Keratinocyte (primary cell): ENCODE data around the gene RASSF1. TPM values are rescaled to one million over a fixed set of nuclear protein-coding genes. Genes with fewer than 3 reads are reported as not detected.

Experiments
- DNase-seq: peaks from one replicate; pipeline ENCODE4 v3.0.0-alpha.2; 2011; ENCODE audit warnings: low read depth, missing footprints, low spot score
- FAIRE-seq: peaks from 2 replicates; lab custom pipeline; 2011; peaks lifted over from hg19 to GRCh38; lab: Jason Lieb, UNC
- H2AFZ ChIP-seq: 2 replicates; pipeline ENCODE4 v1.6.0; 2012; ENCODE audit warnings: low read length, control low read depth, inconsistent platforms; ENCODE audit not compliant: control insufficient read depth
- H3K27ac ChIP-seq: 2 replicates; pipeline ENCODE4 v1.5.1; 2011; ENCODE audit warnings: low read length; ENCODE audit not compliant: control insufficient read depth, insufficient read depth
- H3K27me3 ChIP-seq: 3 replicates; pipeline ENCODE4 v1.6.0; 2011; ENCODE audit warnings: low read length; ENCODE audit not compliant: control insufficient read depth, insufficient read depth; ENCODE audit errors: extremely low read depth
- H3K36me3 ChIP-seq, 2 experiments: 2 replicates in 1 of 2; 3 replicates in 1 of 2; pipeline ENCODE4 v1.5.1; 2011; ENCODE audit warnings: low read length in 2 of 2, mild to moderate bottlenecking in 1 of 2; ENCODE audit not compliant: control insufficient read depth in 2 of 2, insufficient read depth in 2 of 2; ENCODE audit errors: extremely low read depth in 1 of 2
- H3K4me1 ChIP-seq: 3 replicates; pipeline ENCODE4 v1.5.1; 2011; ENCODE audit warnings: low read length; ENCODE audit not compliant: control insufficient read depth, insufficient read depth; ENCODE audit errors: extremely low read depth
- H3K4me2 ChIP-seq: 3 replicates; pipeline ENCODE4 v1.6.0; 2011; ENCODE audit warnings: low read depth, low read length; ENCODE audit not compliant: control insufficient read depth, insufficient read depth; ENCODE audit errors: extremely low read depth
- H3K4me3 ChIP-seq, 3 experiments: fragments of 200-600 bp in 1 of 3; sonication (generic) in 1 of 3; 2 replicates in 2 of 3; 3 replicates in 1 of 3; pipeline ENCODE4 v1.5.1; 2011 to 2016; ENCODE audit warnings: low read length in 3 of 3, mild to moderate bottlenecking in 3 of 3, control low read depth in 2 of 3, inconsistent platforms in 1 of 3, low read depth in 1 of 3, mixed read lengths in 1 of 3, mixed run types in 1 of 3, moderate library complexity in 1 of 3; ENCODE audit not compliant: control insufficient read depth in 2 of 3, insufficient read depth in 2 of 3; ENCODE audit errors: extremely low read depth in 1 of 3
- H3K79me2 ChIP-seq: 2 replicates; pipeline ENCODE4 v1.6.0; 2012; ENCODE audit warnings: low read length; ENCODE audit not compliant: control insufficient read depth, insufficient read depth
- H3K9ac ChIP-seq: 3 replicates; pipeline ENCODE4 v1.6.0; 2011; ENCODE audit warnings: low read length; ENCODE audit not compliant: control insufficient read depth, insufficient read depth; ENCODE audit errors: extremely low read depth
- H3K9me1 ChIP-seq: 3 replicates; pipeline ENCODE4 v1.6.0; 2011; ENCODE audit warnings: low read length; ENCODE audit not compliant: control insufficient read depth, insufficient read depth; ENCODE audit errors: extremely low read depth
- H3K9me3 ChIP-seq: 2 replicates; pipeline ENCODE4 v1.5.1; 2012; ENCODE audit warnings: low read depth, low read length; ENCODE audit not compliant: control insufficient read depth
- H4K20me1 ChIP-seq: 3 replicates; pipeline ENCODE4 v1.6.0; 2011; ENCODE audit warnings: low read length; ENCODE audit not compliant: control insufficient read depth, insufficient read depth; ENCODE audit errors: extremely low read depth
- CTCF ChIP-seq, 3 experiments: IDR thresholded peaks in 1 of 3; conservative IDR thresholded peaks in 1 of 3; optimal IDR thresholded peaks in 1 of 3; 2 replicates in 2 of 3; 3 replicates in 1 of 3; pipeline versions ENCODE3 to v1.5.1; 2011; ENCODE audit warnings: low read length in 3 of 3, mild to moderate bottlenecking in 3 of 3, moderate library complexity in 2 of 3, control low read depth in 1 of 3, inconsistent platforms in 1 of 3; ENCODE audit not compliant: insufficient read depth in 2 of 3; ENCODE audit errors: extremely low read depth in 1 of 3
- EZH2 ChIP-seq: IDR thresholded peaks from one replicate; pipeline ENCODE4 v1.6.1; 2012; ENCODE audit warnings: inconsistent platforms, mild to moderate bottlenecking, low read length, moderate library complexity
- dilution Hi-C: fragments of 300-500 bp; cut with MboI; formaldehyde crosslinking; loops from one replicate; pipeline ENCODE4 v1.7.0; 2020; ENCODE audit warnings: low sequenced_read_pairs; ENCODE audit not compliant: extremely low pct_ligation_motif_present
- polyA plus RNA-seq, 5 experiments: library from polyadenylated mRNA; depleted of rRNA in 3 of 5; stranded (reverse) in 3 of 5; stranded (forward) in 1 of 5; unstranded in 1 of 5; fragments of >200 nt; gene quantifications; 1 replicate in 1 of 5; 2 replicates in 3 of 5; 3 replicates in 1 of 5; pipeline versions ENCODE4 v1.2.1 to v1.2.3, GENCODE V29; 2011 to 2012; ENCODE audit warnings: missing spikeins in 2 of 5, low read depth in 1 of 5, low replicate concordance in 1 of 5

The RASSF1 gene
- polyA plus RNA-seq, 1 donor (not counting 4 experiments of a cell fraction or from before 2014, with no cell fraction given) = 28.5 TPM

DNA sequence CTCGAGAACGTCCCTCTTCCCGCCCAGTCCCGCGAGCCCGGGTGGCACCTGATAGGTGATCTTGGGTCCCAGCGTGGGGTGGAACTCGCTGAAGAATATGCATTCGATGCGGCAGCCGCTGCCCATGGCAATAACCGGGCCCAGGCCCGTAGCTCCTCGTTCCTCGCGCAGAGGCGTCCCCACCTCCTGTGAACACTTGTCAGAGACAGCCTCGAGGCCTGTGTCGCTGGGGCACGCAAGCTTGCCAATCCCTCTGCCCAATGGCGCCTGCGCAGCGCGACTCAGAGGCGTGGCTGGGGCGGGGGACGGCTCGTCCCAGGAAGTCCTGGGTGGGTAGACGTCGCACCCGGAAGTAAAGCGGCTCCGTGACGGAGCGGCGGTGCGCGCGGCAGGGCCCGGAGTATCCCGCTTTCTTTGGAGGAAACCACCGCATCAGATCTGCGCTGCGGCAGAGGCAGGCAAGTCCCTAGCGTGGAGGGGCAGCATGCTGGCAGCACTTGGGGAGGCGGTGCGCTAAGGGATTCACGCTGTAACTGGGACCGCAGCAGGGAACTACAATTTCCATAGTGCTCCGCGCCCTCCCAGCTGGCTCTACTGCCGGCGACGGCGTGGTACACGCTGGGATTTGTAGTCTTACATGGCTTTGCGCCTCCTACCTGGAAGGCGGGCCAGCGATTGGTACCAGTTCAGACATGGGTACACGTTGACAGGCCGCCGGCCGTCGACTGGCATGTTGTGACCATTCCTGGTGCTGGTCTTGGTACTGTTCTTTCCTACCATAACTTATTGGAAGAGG, 10.1 kb upstream of the RASSF1 start, which contains the start of the genes CYB561D2 and NPRL2:
Gene CYB561D2 (plus strand): TSS at position 336 of the 796 bp plus-strand sequence. CDS start 572 bp downstream, outside the sequence.
Gene NPRL2 (minus strand): TSS at position 249 of the 796 bp plus-strand sequence. CDS start 123 bp downstream, at position 126.
- peak within 1 kb of the TSS; percentile 71 to 91 (median 87) for H3K4me3 ChIP-seq
- no peaks in the 10 kb centered on the region for H3K9me3 ChIP-seq
- no peak for TF ChIP-seq CTCF (optimal IDR thresholded peaks at IDR 0.05 in 1 of 3, IDR thresholded peaks at IDR 0.05 in 1 of 3, conservative IDR thresholded peaks at IDR 0.05 in 1 of 3; ENCODE audit: extremely low read depth in 1 of 3, insufficient read depth in 2 of 3, low read length in 3 of 3)
- TF ChIP-seq EZH2 = no peak
- peak within 1 kb of the TSS; percentile 97 for H2AFZ ChIP-seq
- peaks cover 20 to 29% of the 10 kb centered on the region in 2 experiments for H3K36me3 ChIP-seq
- H4K20me1 ChIP-seq = no peaks in the 10 kb centered on the region
- DNase-seq (peak; percentile 81), FAIRE-seq (peak; percentile 79)
- H3K4me2 ChIP-seq = peak within 1 kb of the TSS; percentile 71
- peaks cover 19% of the 10 kb centered on the region for H3K4me1 ChIP-seq
- peak within 1 kb of the TSS; percentile 69 for H3K27ac ChIP-seq
- H3K9ac ChIP-seq = peak within 1 kb of the TSS; percentile 77
- dilution Hi-C loops = no loop called here
- peaks cover 24% of the 10 kb centered on the region for H3K79me2 ChIP-seq
- H3K27me3 ChIP-seq = no peaks in the 10 kb centered on the region
- H3K9me1 ChIP-seq = no peaks in the 10 kb centered on the region

GRCh38 chr3:50350213-50350526, 9.5 kb upstream of the RASSF1 start:
- dilution Hi-C loops = no loop called here

More at GRCh38 chr3:50350213-50350526, 9.5 kb upstream of the RASSF1 start:
- Histone ChIP-seq H3K36me3 (peaks cover 15 to 26% of the 10 kb centered on the region in 2 experiments), H3K4me3 (peak overlapping the region; percentile 71 to 91 (median 87)), H3K4me2 (peak overlapping the region; percentile 71), H3K27me3 (no peaks in the 10 kb centered on the region), H4K20me1 (no peaks in the 10 kb centered on the region), H3K27ac (peak overlapping the region; percentile 69), H3K9ac (peak overlapping the region; percentile 77), H3K9me1 (no peaks in the 10 kb centered on the region), H2AFZ (peak overlapping the region; percentile 97), H3K4me1 (peaks cover 23% of the 10 kb centered on the region), H3K79me2 (peaks cover 18% of the 10 kb centered on the region), H3K9me3 (no peaks in the 10 kb centered on the region)
- no peak for FAIRE-seq
- no peak for DNase-seq
- no peak for TF ChIP-seq CTCF (optimal IDR thresholded peaks at IDR 0.05 in 1 of 3, IDR thresholded peaks at IDR 0.05 in 1 of 3, conservative IDR thresholded peaks at IDR 0.05 in 1 of 3; ENCODE audit: extremely low read depth in 1 of 3, insufficient read depth in 2 of 3, low read length in 3 of 3)
- no peak for TF ChIP-seq EZH2
